ENCODE measurements around the gene HAND1. TPM values are rescaled to one million over a fixed set of nuclear protein-coding genes. Genes with fewer than 3 reads are reported as not detected.

HAND1 gene
- total RNA-seq, 4 donors from 2014 or later = not detected

DNA sequence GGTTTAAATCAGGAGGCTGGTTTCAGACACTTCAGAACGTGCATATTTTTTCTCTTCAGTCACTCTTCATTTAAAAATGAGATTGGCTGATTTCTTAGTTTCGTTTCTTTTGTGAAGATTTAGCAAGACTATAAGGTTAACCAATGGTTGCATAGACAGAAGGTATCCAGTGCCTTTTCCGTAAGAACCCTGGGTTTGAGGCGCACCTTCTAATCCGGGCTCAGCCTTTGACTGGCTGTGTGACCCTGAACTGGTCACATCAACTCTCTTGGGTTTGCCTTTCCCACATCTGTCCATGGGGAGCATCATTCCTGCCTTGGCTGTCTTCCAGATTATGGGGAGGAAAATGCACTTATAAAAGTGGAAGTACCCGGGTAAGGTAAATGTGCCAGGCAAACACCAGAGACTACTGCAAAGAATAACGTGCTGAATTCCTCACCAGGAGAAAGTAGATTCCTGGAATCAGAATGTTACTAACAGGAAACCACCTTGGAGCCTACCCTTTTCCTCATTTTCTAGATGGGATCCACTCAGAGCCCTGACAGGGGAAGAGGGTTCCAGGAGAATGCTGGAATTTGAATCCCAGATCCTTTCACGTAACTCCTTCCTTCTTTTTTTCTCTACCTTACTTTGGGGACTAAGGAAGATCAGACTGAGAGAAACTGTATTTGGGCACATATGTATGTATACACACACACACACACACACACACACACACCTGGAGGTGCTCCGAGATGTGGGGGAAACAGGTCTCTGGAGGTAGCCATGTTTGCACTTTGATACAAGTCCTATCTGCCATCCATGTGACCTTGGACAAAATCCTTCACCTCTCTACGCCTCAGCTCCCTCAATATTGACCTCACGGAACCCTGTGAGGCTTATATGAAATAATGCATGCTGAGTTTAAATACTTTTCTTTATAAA lies 6.8 kb downstream of the HAND1 start:
- 29% methylated on average over 11 of the region's 11 CpGs for WGBS
- H3K27ac ChIP-seq (replicated peaks in 1 of 4) = no peak overlapping the region

DNA sequence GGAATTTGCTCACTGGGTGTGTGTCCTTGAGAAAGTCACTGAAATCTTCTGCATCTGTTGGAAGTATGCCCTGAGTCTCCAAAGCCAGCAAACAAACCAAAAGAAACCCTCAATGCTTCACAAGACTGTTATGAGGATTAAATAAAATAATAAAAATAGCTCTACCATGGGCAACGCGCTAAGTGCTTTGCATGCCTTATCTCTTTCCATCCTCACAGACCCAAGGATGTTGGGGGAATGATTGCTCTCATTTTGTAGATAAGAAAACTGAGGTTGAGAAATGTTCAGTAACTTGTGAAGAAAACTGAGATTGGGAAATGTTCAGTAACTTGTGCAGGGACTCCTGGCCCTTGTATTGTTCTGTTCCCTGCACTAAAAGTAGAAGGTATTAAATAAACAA lies 7.9 kb downstream of the HAND1 start:
- H3K27me3 ChIP-seq = peaks cover 6 to 73% (median 41%) of the 10 kb centered on the region in 4 donors
- no peaks in the 10 kb centered on the region for H3K36me3 ChIP-seq
- H3K9me3 ChIP-seq = no peaks in the 10 kb centered on the region
- H3K4me1 ChIP-seq = peaks cover 16 to 30% (median 22%) of the 10 kb centered on the region in 4 donors
- intact Hi-C loops (cut with DNase I) = no loop called here
- no peak overlapping the region for H3K4me3 ChIP-seq
- no peak for DNase-seq (ENCODE audit: extremely low spot score)
- TF ChIP-seq POLR2A (IDR thresholded peaks at IDR 0.05; ENCODE audit: low read depth) (no peak), POLR2AphosphoS5 (IDR thresholded peaks at IDR 0.05) (no peak), EP300 (IDR thresholded peaks at IDR 0.05) (no peak)
- TF ChIP-seq, protein P1, sequence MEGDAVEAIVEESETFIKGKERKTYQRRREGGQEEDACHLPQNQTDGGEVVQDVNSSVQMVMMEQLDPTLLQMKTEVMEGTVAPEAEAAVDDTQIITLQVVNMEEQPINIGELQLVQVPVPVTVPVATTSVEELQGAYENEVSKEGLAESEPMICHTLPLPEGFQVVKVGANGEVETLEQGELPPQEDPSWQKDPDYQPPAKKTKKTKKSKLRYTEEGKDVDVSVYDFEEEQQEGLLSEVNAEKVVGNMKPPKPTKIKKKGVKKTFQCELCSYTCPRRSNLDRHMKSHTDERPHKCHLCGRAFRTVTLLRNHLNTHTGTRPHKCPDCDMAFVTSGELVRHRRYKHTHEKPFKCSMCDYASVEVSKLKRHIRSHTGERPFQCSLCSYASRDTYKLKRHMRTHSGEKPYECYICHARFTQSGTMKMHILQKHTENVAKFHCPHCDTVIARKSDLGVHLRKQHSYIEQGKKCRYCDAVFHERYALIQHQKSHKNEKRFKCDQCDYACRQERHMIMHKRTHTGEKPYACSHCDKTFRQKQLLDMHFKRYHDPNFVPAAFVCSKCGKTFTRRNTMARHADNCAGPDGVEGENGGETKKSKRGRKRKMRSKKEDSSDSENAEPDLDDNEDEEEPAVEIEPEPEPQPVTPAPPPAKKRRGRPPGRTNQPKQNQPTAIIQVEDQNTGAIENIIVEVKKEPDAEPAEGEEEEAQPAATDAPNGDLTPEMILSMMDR (IDR thresholded peaks at IDR 0.05) = no peak
- no peak overlapping the region for H3K27ac ChIP-seq (replicated peaks in 1 of 4)
- WGBS = 76% methylated on average over 2 of the region's 2 CpGs

More for the DNA sequence above, 6.8 kb downstream of the HAND1 start:
- Histone ChIP-seq H3K4me3 (no peak overlapping the region), H3K9me3 (no peaks in the 10 kb centered on the region), H3K27me3 (peaks cover 14 to 82% (median 52%) of the 10 kb centered on the region in 4 donors), H3K4me1 (peaks cover 27 to 41% (median 32%) of the 10 kb centered on the region in 4 donors), H3K36me3 (no peaks in the 10 kb centered on the region)
- TF ChIP-seq, protein P1 (IDR thresholded peaks at IDR 0.05) = no peak
- TF ChIP-seq POLR2A (IDR thresholded peaks at IDR 0.05; ENCODE audit: low read depth) (no peak), POLR2AphosphoS5 (IDR thresholded peaks at IDR 0.05) (no peak), EP300 (IDR thresholded peaks at IDR 0.05) (no peak)
- no peak for DNase-seq (ENCODE audit: extremely low spot score)
- intact Hi-C loops (cut with DNase I) = no loop called here

DNA sequence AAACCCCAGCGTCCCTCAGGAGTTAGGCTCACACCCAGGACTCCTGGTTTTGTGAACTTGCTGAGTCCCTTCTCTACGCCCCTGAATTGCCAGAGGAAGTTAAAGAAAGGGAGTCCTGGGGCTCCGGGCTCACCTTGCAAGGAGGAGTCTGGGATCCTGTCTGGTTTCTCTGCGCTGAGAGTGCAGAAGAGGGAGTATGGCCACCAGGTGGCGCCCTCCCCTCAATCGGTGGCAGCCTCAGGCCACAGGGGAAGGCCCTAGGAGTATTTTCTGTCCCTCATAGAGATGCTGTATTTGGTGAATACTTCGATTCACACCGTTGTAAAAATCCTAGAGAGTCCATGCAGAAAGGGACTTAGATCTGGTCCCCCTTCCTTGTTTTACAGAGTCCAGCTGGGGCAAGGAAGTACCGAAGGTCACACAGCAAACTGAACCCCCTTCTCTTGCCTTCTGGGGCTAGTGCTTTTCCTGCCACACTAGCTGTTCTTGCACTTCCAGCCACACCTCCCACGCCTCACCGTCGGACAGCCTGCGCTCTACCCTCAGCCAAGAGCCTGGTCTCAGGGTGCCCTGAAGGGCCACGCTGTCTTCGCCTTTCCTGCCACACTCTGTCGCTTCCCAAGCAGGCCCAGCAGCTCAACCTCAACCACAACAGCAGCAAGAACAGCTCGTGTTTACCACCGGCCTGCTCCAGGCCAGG lies 10.2 kb downstream of the HAND1 start:
- Histone ChIP-seq H3K27me3 (peaks cover 0 to 49% (median 19%) of the 10 kb centered on the region in 4 donors), H3K4me3 (no peak overlapping the region), H3K27ac (replicated peaks in 1 of 4) (no peak overlapping the region), H3K9me3 (no peaks in the 10 kb centered on the region), H3K36me3 (peaks cover 0 to 7% (median 0%) of the 10 kb centered on the region in 4 donors), H3K4me1 (peaks cover 2 to 8% (median 4%) of the 10 kb centered on the region in 4 donors)
- intact Hi-C loops (cut with DNase I) = loop anchor here (1.0 kb wide), 1 partner anchor 142 kb away; no protein-coding TSS in a partner anchor
- peak; percentile 94 for DNase-seq (ENCODE audit: extremely low spot score)
- TF ChIP-seq, protein P1 (IDR thresholded peaks at IDR 0.05) = peak; percentile 72 to 92 (median 89)
- TF ChIP-seq POLR2A (IDR thresholded peaks at IDR 0.05; ENCODE audit: low read depth) = no peak
- 52% methylated on average over 16 of the region's 18 CpGs for WGBS

DNA sequence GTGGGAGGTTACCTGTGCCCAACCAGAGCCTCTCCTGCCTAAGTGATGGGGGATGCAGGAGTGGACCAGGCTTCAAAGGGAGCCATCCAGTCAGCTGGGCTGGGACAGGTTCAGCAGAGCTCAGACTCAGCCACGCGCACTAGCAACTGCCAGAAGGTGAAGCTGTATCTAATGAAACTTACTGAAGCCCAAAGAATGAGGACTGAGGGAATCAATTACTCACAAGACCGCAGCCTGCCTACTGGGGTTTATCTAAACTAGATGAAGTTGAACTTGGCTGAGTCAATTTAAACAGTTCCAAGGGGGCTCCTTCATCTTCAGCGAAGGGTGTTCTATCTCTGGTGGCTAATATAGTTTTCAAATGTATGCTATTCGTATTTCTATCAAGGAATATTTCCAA lies 11.4 kb downstream of the HAND1 start:
- no peak for TF ChIP-seq POLR2A (IDR thresholded peaks at IDR 0.05; ENCODE audit: low read depth)
- TF ChIP-seq, protein P1 (IDR thresholded peaks at IDR 0.05) = no peak
- Histone ChIP-seq H3K9me3 (no peaks in the 10 kb centered on the region), H3K4me1 (peaks cover 0 to 4% (median 0%) of the 10 kb centered on the region in 4 donors), H3K36me3 (peaks cover 0 to 7% (median under 1%) of the 10 kb centered on the region in 4 donors), H3K27ac (replicated peaks in 1 of 4) (no peak overlapping the region), H3K27me3 (peaks cover 0 to 38% (median 7%) of the 10 kb centered on the region in 4 donors), H3K4me3 (no peak overlapping the region)
- no peak for DNase-seq (ENCODE audit: extremely low spot score)
- intact Hi-C loops (cut with DNase I) = loop anchor here (1.0 kb wide), 1 partner anchor 144 kb away; no protein-coding TSS in a partner anchor
- WGBS = 92% methylated on average over 5 of the region's 5 CpGs

All from esophagus muscularis mucosa (tissue), 4 donors.